HG03442 (cell line): ENCODE data around the gene TEX10.
"Not testable (repeated sequence)": the region's sequence is repeated elsewhere in the genome, so short reads cannot be mapped to it uniquely, and the experiment has no call there.

Source experiments
- ATAC-seq: cut with Tn5 transposase; IDR thresholded peaks from one replicate; pipeline ENCODE4 v1.9.1; 2021; ENCODE audit warnings: mild to moderate bottlenecking, moderate library complexity; ENCODE audit not compliant: unreplicated experiment

The TEX10 gene

DNA sequence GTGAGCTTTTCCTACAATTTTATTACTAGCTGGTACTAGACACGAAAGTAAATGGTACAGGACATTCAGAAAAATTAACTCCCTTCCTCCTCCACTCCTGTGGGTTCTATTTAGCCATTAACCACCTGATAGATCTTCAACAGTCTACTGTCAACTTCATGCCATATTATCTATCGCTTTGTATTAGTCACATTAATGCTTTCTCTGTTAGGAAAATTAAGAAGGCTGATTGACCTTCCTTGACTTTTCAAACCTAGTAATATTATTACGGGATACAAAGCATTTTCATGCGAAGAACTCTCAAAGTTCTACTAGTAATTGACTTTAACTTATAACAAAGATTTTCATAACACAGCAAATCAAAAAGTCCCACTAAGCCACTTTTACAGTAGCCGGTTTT lies 1.2 kb downstream of the TEX10 start:
- no peak for ATAC-seq

- no peak for ATAC-seq
Measured at GRCh38 chr9:100350188-100350587, 2.6 kb downstream of the TEX10 start.

DNA sequence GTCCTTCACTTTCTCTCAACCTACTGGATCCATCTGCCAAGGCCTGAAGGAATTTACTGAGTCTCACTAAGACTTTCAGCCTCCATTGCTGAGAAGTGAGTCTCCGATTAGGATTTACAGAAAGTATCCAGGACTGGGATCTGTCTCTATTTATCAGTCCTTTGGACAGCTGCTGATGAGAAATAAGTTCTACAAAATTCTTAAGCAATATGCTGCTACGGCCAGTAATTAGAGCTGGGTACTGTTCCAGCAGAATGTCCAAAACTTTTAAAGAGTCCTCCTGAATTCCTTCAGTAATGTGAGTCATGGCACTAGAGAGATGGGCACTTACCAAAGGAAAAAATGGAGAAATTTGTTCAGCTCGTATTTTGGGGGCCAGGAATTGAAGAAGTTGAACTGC lies 5.9 kb downstream of the TEX10 start:
- no peak for ATAC-seq

- ATAC-seq, result no peak
Measured at GRCh38 chr9:100341889-100342288, 10.9 kb downstream of the TEX10 start.

DNA sequence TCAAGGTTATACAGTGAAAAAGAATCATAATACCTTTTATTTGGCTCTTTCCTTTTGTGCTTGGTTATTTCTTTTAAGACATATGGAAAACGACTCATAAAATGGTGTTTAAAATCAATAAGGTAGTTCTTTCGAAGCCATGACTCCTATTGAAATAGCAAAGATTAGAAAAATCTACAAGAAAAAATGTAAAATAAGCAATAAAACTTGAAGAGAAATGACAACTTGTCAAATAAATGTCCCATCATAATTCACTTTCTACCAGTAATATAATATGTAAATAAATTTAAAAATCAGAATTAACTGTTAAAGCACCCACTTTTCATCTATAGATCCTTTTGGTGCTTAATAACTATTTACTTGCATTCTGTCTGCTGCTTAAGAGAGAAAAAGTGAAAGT lies 12.5 kb downstream of the TEX10 start:
- ATAC-seq, result no peak

GRCh38 chr9:100338736-100339135 lies 14.0 kb downstream of the TEX10 start:
- not testable (repeated sequence) for ATAC-seq

- no peak for ATAC-seq
Measured at GRCh38 chr9:100324594-100325200, 28.0 kb downstream of the TEX10 start.

DNA sequence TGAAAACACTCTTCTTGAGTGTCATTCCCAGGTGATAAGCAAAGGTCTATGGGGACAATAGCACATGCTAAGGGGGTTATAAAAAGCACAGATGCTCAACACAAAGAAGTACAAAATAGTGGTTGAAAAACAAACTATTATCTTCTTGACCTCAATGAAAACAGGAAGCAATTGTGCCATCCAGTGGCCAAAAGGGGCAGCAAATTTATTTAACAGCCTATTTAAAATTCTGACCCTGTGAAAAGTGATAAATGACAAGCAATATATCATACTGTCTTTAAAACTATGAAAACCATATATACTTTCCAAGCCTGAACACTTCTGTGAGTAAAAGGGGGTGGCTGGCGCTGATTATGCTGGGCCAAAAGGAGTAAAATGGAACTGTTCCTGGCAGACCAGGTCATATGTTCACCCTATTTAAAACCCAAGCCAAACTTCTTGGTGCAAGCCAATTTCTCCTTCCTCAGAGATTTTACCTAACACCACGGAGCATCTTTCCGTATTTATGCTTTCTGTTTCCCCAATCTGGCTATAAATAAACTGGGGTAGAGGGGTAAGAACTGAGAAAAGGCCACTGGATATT lies 29.7 kb downstream of the TEX10 start:
- ATAC-seq, result no peak

DNA sequence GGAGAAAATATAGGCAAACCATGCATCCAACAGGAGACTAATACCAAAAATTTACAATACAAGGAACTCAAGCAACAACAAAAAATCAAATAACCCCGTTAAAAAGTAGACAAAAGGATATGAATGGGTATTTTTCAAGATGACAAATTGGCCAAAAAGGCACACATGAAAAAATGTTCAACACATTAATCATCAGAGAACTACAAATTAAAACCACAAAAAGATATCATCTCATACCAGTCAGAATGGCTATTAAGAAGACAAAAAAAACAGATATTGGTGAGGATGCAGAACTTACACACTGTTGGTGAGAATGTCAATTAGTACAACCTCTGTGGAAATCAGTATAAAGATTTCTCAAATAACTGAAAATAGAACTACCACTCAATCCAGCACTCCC lies 35.0 kb downstream of the TEX10 start:
- no peak for ATAC-seq

DNA sequence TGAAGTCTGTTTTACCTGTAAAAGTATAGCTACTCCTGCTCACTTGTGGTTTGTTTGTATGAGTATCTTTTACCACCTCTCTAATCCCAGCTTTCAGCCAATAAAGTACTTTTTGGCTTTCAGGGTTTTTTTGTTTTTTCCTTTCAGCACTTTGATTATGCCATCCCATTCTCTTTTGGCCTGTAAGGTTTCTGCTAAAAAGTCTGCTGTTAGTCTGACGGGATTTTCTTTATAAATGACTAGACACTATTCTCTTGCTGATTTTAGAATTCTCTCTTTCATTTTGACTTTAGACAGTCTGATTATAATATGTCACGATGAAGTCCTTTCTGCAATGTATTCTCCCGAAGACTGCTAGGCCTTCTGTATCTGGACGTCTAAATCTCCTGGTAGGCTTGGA lies 37.2 kb downstream of the TEX10 start:
- no peak for ATAC-seq

- ATAC-seq, result no peak
Measured at GRCh38 chr9:100309992-100310391, 42.8 kb downstream of the TEX10 start.

- no peak for ATAC-seq
Measured at GRCh38 chr9:100308965-100309564, 43.7 kb downstream of the TEX10 start.

- no peak for ATAC-seq
Measured at GRCh38 chr9:100307080-100307479, 45.7 kb downstream of the TEX10 start.

DNA sequence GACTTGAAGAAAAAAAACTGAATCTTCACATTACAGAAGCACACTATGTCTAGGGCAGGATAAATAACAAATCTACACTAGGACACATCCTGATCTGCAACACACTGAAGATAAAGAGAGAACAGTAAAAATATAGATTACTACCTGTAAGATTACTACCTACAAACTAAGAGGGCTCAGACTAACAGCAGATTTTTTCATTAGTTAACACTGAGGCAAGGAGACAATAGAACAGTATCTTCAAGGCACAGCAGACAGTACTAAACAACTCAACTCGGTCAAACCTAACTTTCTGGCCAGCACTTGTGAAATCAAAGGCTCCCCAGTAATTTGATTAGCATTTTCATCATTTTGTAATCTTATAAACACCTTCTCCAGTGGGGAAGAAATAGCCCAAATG lies 46.5 kb downstream of the TEX10 start:
- no peak for ATAC-seq

- no peak for ATAC-seq
Measured at GRCh38 chr9:100303747-100304146, 49.0 kb downstream of the TEX10 start.

DNA sequence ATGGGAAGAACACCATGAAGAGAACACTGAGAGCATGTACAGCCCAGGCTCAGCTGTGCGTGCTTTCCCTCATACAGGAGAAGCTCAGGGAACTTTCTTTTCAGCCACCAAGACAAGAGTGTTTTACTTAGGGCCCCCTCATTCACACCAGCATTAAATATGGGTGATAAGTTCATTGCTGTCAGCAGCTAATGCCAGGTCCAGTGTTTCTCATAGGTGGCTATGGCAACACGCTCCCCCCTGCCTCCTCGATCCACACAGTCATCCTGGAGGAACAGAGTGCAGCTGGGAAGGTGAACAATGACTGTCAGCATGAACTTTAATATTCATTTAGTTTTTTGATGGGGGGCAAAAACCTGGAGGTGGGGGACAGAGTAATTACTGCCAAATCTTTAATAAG lies 54.4 kb downstream of the TEX10 start:
- ATAC-seq, result no peak

GRCh38 chr9:100296407-100296806 lies 56.3 kb downstream of the TEX10 start:
- ATAC-seq, result no peak

DNA sequence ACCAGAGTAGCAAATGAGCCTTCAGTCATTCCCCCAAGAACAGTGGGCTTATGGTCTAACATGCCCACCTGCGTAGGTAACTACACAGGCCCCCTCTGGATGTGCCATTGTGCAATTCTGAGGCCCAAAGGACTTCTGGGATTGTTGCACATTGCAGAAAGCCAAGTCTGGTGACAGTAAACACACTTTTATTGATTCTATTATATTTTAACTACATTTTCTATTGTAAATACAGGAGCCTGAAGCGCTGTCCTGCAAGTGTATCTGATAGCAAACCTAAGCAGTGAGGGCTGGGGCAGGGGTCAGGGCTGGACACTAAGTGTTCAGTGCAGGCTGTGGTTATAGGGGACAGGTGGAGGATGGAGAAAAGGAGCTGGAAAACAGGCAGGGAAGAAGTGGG lies 57.5 kb downstream of the TEX10 start:
- ATAC-seq, result no peak

- ATAC-seq, result no peak
Measured at GRCh38 chr9:100294806-100295205, 57.9 kb downstream of the TEX10 start.

DNA sequence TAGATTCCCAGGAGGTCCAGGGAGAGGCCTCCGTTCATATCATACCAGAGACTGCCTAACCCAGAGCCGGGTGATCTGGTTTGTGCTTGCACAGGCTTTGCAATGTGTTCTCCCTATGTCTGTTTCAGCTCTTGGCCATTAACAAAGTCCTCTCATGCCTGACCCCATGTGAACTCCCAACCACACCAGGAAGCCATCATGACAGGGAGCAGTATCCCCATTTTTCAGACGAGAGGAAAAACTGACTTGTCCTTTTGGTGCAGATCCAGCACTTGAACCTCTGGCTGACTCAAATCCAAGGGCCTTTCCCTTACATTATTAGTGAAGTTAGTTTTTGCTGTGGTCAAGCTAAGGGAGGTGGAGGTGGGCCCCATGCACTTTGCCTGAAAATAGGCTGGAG lies 58.4 kb downstream of the TEX10 start:
- ATAC-seq, result no peak

- no peak for ATAC-seq
Measured at GRCh38 chr9:100292414-100292813, 60.3 kb downstream of the TEX10 start.

- ATAC-seq, result no peak
Measured at GRCh38 chr9:100290714-100291113, 62.0 kb downstream of the TEX10 start.

DNA sequence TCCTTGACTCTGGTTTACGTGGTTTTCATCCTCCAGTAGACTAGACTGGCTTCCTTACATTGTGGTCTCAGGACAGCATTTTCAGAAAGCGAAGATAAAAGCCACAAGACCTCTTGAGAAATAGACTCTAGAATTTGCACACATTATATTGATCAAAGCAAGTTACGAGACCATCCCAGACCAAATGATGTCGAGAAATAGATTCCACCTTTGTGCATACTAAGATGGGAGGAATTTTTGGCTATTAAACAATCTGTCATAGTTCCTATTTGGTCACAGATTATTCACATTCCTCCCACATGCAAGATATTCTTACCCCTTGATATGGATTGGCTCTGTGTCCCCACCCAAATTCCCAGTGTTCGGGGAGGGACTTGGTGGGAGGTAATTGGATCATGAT lies 65.6 kb downstream of the TEX10 start:
- no peak for ATAC-seq
